OCI-LY1 (cell line): ENCODE data around the gene SKAP2.

ENCODE experiments used
- EZH2 ChIP-seq: fragments of 200-600 bp; sonication (generic), shearing (Covaris generic); IDR thresholded peaks from 2 replicates; pipeline ENCODE4 v1.8.0; 2017; ENCODE audit warnings: borderline replicate concordance, mixed run types, mild to moderate bottlenecking, antibody characterized with exemption, low read length, moderate library complexity, mixed read lengths
- TF ChIP-seq, protein P1 (sequence below): fragments of 200-600 bp; sonication (generic), shearing (Covaris generic); IDR thresholded peaks from 2 replicates; pipeline ENCODE4 v1.5.1; 2017; ENCODE audit warnings: mild to moderate bottlenecking, antibody characterized with exemption, low read length, moderate library complexity, mixed read lengths

DNA sequence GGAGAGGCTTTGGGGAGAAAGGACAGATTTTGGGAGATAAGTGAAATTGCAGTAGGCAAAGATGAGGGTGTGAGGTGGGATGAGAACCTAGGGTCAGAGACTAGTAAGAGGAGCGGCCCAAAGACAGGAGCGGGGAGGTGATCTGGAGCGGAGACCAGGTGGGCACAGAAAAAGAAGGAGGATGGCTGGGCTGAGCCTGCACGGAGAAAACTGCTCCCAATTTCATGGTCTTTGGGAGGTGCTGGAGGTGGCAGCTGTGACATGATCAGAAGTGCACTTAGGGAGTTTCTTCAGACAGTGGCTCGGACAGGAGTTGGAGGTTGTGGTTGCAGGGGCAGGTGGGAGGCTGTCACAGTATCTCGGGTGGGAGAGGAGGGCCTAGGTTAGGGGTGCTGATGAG is 232.8 kb downstream of the SKAP2 start:
- TF ChIP-seq, protein P1, sequence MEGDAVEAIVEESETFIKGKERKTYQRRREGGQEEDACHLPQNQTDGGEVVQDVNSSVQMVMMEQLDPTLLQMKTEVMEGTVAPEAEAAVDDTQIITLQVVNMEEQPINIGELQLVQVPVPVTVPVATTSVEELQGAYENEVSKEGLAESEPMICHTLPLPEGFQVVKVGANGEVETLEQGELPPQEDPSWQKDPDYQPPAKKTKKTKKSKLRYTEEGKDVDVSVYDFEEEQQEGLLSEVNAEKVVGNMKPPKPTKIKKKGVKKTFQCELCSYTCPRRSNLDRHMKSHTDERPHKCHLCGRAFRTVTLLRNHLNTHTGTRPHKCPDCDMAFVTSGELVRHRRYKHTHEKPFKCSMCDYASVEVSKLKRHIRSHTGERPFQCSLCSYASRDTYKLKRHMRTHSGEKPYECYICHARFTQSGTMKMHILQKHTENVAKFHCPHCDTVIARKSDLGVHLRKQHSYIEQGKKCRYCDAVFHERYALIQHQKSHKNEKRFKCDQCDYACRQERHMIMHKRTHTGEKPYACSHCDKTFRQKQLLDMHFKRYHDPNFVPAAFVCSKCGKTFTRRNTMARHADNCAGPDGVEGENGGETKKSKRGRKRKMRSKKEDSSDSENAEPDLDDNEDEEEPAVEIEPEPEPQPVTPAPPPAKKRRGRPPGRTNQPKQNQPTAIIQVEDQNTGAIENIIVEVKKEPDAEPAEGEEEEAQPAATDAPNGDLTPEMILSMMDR: no peak
- TF ChIP-seq EZH2: no peak
